ENCODE results near the gene BRK1.

DNA sequence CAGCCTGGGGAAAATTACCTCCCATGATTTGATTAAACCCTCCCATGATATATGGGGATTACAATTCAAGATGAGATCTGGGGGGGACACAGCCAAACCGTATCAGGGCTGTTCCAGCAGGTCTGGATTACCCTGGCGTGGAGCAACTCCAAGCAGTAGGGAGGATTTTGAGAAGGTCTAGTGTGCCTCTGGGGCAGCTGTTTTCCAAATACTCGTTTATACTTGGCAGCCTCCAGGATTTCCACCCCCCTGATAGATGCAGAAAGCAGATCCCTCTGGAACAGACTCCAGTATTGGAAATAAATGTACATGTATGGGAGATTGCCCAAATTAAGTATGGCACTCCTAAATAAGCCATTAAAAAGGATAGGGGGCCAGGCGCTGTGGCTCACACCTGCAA is 41.6 kb downstream of the BRK1 start:
- no peak for TF ChIP-seq POLR2A (IDR thresholded peaks at IDR 0.05)
- TF ChIP-seq, protein P1, sequence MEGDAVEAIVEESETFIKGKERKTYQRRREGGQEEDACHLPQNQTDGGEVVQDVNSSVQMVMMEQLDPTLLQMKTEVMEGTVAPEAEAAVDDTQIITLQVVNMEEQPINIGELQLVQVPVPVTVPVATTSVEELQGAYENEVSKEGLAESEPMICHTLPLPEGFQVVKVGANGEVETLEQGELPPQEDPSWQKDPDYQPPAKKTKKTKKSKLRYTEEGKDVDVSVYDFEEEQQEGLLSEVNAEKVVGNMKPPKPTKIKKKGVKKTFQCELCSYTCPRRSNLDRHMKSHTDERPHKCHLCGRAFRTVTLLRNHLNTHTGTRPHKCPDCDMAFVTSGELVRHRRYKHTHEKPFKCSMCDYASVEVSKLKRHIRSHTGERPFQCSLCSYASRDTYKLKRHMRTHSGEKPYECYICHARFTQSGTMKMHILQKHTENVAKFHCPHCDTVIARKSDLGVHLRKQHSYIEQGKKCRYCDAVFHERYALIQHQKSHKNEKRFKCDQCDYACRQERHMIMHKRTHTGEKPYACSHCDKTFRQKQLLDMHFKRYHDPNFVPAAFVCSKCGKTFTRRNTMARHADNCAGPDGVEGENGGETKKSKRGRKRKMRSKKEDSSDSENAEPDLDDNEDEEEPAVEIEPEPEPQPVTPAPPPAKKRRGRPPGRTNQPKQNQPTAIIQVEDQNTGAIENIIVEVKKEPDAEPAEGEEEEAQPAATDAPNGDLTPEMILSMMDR (IDR thresholded peaks at IDR 0.05): no peak

Measured in breast epithelium (tissue), 3 donors.